ENCODE data around the gene NFIB.

- TF ChIP-seq CTCF (IDR thresholded peaks at IDR 0.05) (no peak), POLR2A (IDR thresholded peaks at IDR 0.05) (no peak)
These were observed 251.2 kb downstream of the NFIB start for GRCh38 chr9:14062586-14063221.

Data from uterus (tissue), 2 donors.